Endothelial cell of umbilical vein (primary cell): ENCODE data around the gene ARMS2. TPM values are rescaled to one million over a fixed set of nuclear protein-coding genes. Genes with fewer than 3 reads are reported as not detected.
A peak's percentile ranks its signal among the peaks of the same experiment; 100 is the strongest.

ENCODE experiments used
- BruUV-seq: library from RNA; stranded (reverse); fragments of 400-500 nt; replicated peaks from 2 replicates; lab custom pipeline; 2021; lab: Mats Ljungman, UMichigan
- CTCF ChIA-PET: fragments of 300-600, 350-600 bp; sonication (Branson Sonifier 250); formaldehyde crosslinking; loops from one replicate; lab custom pipeline; 2021; ENCODE audit warnings: antibody characterized with exemption, inconsistent platforms; lab: Charles Lee
- POLR2A ChIA-PET: fragments of 300-600, 350-600 bp; sonication (Branson Sonifier 250); formaldehyde crosslinking; loops from one replicate; lab custom pipeline; 2021; ENCODE audit warnings: antibody characterized with exemption, inconsistent platforms; lab: Charles Lee
- DNase-seq: peaks from one replicate; pipeline ENCODE4 v3.0.0-alpha.2; 2011; ENCODE audit warnings: low read depth, low spot score
- FAIRE-seq: peaks from 2 replicates; lab custom pipeline; 2011; peaks lifted over from hg19 to GRCh38; lab: Jason Lieb, UNC
- H2AFZ ChIP-seq: 2 replicates; pipeline ENCODE4 v1.6.0; 2012; ENCODE audit warnings: low read depth, low read length, control low read depth, inconsistent platforms
- H3K27ac ChIP-seq: 2 replicates; pipeline ENCODE4 v1.5.1; 2011; ENCODE audit warnings: low read depth, mild to moderate bottlenecking, control low read depth, low read length, moderate library complexity; ENCODE audit not compliant: insufficient read depth
- H3K27me3 ChIP-seq, 2 experiments: 2 replicates each; pipeline versions ENCODE4 v1.6.0 to v1.6.1; 2011; ENCODE audit warnings: low read length in 2 of 2, mixed read lengths in 1 of 2; ENCODE audit not compliant: control insufficient read depth in 2 of 2, insufficient read depth in 2 of 2
- H3K36me3 ChIP-seq, 2 experiments: 2 replicates in 1 of 2; 3 replicates in 1 of 2; pipeline ENCODE4 v1.5.1; 2011; ENCODE audit warnings: low read length in 2 of 2, mild to moderate bottlenecking in 1 of 2, moderate library complexity in 1 of 2; ENCODE audit not compliant: control insufficient read depth in 2 of 2, insufficient read depth in 2 of 2; ENCODE audit errors: extremely low read depth in 1 of 2
- H3K4me1 ChIP-seq: 3 replicates; pipeline ENCODE4 v1.5.1; 2011; ENCODE audit warnings: mild to moderate bottlenecking, low read length; ENCODE audit not compliant: control insufficient read depth, insufficient read depth; ENCODE audit errors: extremely low read depth
- H3K4me2 ChIP-seq: 2 replicates; pipeline ENCODE4 v1.6.1; 2011; ENCODE audit warnings: low read length, control low read depth, mixed read lengths; ENCODE audit not compliant: insufficient read depth
- H3K4me3 ChIP-seq, 3 experiments: fragments of 200-600 bp in 1 of 3; sonication (generic), shearing (Covaris generic) in 1 of 3; replicated peaks in 1 of 3; 2 replicates each; pipeline ENCODE4 v1.5.1; 2011 to 2016; ENCODE audit warnings: control low read depth in 3 of 3, low read length in 3 of 3, mild to moderate bottlenecking in 2 of 3, inconsistent platforms in 1 of 3, low read depth in 1 of 3, moderate library complexity in 1 of 3; ENCODE audit not compliant: insufficient read depth in 1 of 3
- H3K79me2 ChIP-seq: 2 replicates; pipeline ENCODE4 v1.6.0; 2012; ENCODE audit warnings: low read length, inconsistent platforms; ENCODE audit not compliant: control insufficient read depth, insufficient read depth
- H3K9ac ChIP-seq: replicated peaks from 2 replicates; pipeline ENCODE3; 2011; ENCODE audit warnings: low read length, control low read depth; ENCODE audit not compliant: insufficient read depth; ENCODE audit errors: extremely low read depth
- H3K9me1 ChIP-seq: replicated peaks from 3 replicates; pipeline ENCODE4 v1.6.0; 2011; ENCODE audit warnings: mild to moderate bottlenecking, low read length; ENCODE audit not compliant: control insufficient read depth, insufficient read depth; ENCODE audit errors: extremely low read depth
- H3K9me3 ChIP-seq: replicated peaks from 2 replicates; pipeline ENCODE4 v1.5.1; 2012; ENCODE audit warnings: low read length, inconsistent platforms; ENCODE audit not compliant: control insufficient read depth, insufficient read depth
- H4K20me1 ChIP-seq: replicated peaks from 2 replicates; pipeline ENCODE3; 2011; ENCODE audit warnings: mild to moderate bottlenecking, low read length; ENCODE audit not compliant: control insufficient read depth, insufficient read depth; ENCODE audit errors: extremely low read depth
- CTCF ChIP-seq, 2 donors: IDR thresholded peaks; 1 replicate in 1 of 2; 2 replicates in 1 of 2; pipeline ENCODE4 v1.5.1; 2011; ENCODE audit warnings: low read length in 2 of 2, mild to moderate bottlenecking in 2 of 2, moderate library complexity in 2 of 2, control low read depth in 1 of 2, inconsistent platforms in 1 of 2, low read depth in 1 of 2; ENCODE audit not compliant: insufficient read depth in 1 of 2; ENCODE audit errors: extremely low read depth in 1 of 2
- EZH2 ChIP-seq: IDR thresholded peaks from 2 replicates; pipeline ENCODE4 v1.6.1; 2012; ENCODE audit warnings: borderline replicate concordance, low read depth, mild to moderate bottlenecking, moderate library complexity, low read length, inconsistent platforms; ENCODE audit not compliant: severe bottlenecking
- FOS ChIP-seq: IDR thresholded peaks from 2 replicates; pipeline ENCODE4 v1.6.1; 2011; ENCODE audit warnings: mild to moderate bottlenecking, low read length, moderate library complexity, borderline replicate concordance; ENCODE audit not compliant: insufficient read depth
- JUN ChIP-seq: IDR thresholded peaks from 2 replicates; pipeline ENCODE4 v1.6.1; 2011; ENCODE audit warnings: borderline replicate concordance, low read depth; ENCODE audit not compliant: insufficient read length, insufficient read depth
- MAX ChIP-seq: IDR thresholded peaks from 2 replicates; pipeline ENCODE4 v1.6.1; 2011; ENCODE audit not compliant: insufficient read depth, insufficient read length
- POLR2A ChIP-seq: IDR thresholded peaks from 2 replicates; pipeline ENCODE4 v1.6.1; 2012; ENCODE audit warnings: low read depth, mild to moderate bottlenecking, control low read depth, low read length
- dilution Hi-C: fragments of 300-500 bp; cut with MboI; formaldehyde crosslinking; loops from one replicate; pipeline ENCODE4 v1.15.0; 2019; ENCODE audit warnings: low sequenced_read_pairs; ENCODE audit not compliant: extremely low pct_ligation_motif_present
- intact Hi-C: fragments of 100-400 bp; cut with micrococcal nuclease; formaldehyde crosslinking; loops from one replicate; pipeline ENCODE4 v1.10.0; 2022
- polyA plus RNA-seq, 4 experiments: library from polyadenylated mRNA; depleted of rRNA in 3 of 4; stranded (reverse) in 3 of 4; unstranded in 1 of 4; fragments of >200 nt; gene quantifications; 2 replicates each; pipeline versions ENCODE4 v1.2.1 to v1.2.3, GENCODE V29; 2011 to 2012; ENCODE audit warnings: missing spikeins in 1 of 4
- total RNA-seq: library from RNA; stranded (reverse); gene quantifications from 2 replicates; pipeline ENCODE4 v1.2.3, GENCODE V29; 2021

Gene ARMS2
- total and polyA plus RNA-seq, 2 donors (not counting 3 experiments of a cell fraction or from before 2014, with no cell fraction given) = not detected

- FAIRE-seq (peak; percentile 4), DNase-seq (peak; percentile 64)
- Histone ChIP-seq H2AFZ (no peak overlapping the region), H3K4me2 (no peak overlapping the region), H3K4me1 (no peaks in the 10 kb centered on the region), H3K9me1 (no peaks in the 10 kb centered on the region), H3K36me3 (peaks cover under 1 to 9% of the 10 kb centered on the region in 2 experiments), H3K9me3 (no peaks in the 10 kb centered on the region), H3K9ac (no peak overlapping the region), H3K27ac (no peak overlapping the region), H4K20me1 (no peaks in the 10 kb centered on the region), H3K27me3 (no peaks in the 10 kb centered on the region), H3K4me3 (no peak overlapping the region), H3K79me2 (no peaks in the 10 kb centered on the region)
- TF ChIP-seq MAX (no peak), CTCF (IDR thresholded peaks at IDR 0.05; ENCODE audit: extremely low read depth in 1 of 2, insufficient read depth in 1 of 2, low read depth in 1 of 2, low read length in 2 of 2) (peak; percentile 8 to 23)
- ChIA-PET CTCF (interaction anchor here (0.6 to 4.3 kb wide), 54 partner anchors 10 to 293 kb away, joined by 3 to 191 read pairs (median 4); partner anchors contain the start of genes ARMS2, BTBD16 and PLEKHA1), POLR2A (no interaction called here)
- dilution Hi-C loops (loop anchor here (25.0 kb wide), 1 partner anchor 148 kb away; no protein-coding TSS in a partner anchor), intact Hi-C loops (loop anchor here (1.0 to 5.0 kb wide), 7 partner anchors 93 to 384 kb away; no protein-coding TSS in a partner anchor)
- BruUV-seq = no TSS peak
Measured at GRCh38 chr10:122435212-122435827, 19.1 kb upstream of the ARMS2 start.

GRCh38 chr10:122441961-122442360 is 12.5 kb upstream of the ARMS2 start:
- no TSS peak for BruUV-seq
- H3K9me1 ChIP-seq = no peaks in the 10 kb centered on the region
- no peak overlapping the region for H3K4me3 ChIP-seq
- ChIA-PET POLR2A (no interaction called here), CTCF (interaction anchor here (0.8 to 1.9 kb wide), 7 partner anchors 8 to 174 kb away, joined by 3 to 12 read pairs (median 6); no protein-coding TSS in a partner anchor)
- H4K20me1 ChIP-seq = no peaks in the 10 kb centered on the region
- H3K27ac ChIP-seq = no peak overlapping the region
- FAIRE-seq (peak; percentile 83), DNase-seq (peak; percentile 58)
- no peaks in the 10 kb centered on the region for H3K27me3 ChIP-seq
- H2AFZ ChIP-seq = peak overlapping the region; percentile 17
- H3K4me1 ChIP-seq = peaks cover 6% of the 10 kb centered on the region
- H3K36me3 ChIP-seq = peaks cover 0 to 2% of the 10 kb centered on the region in 2 experiments
- TF ChIP-seq FOS (peak; percentile 69), EZH2 (no peak), MAX (no peak), JUN (peak; percentile 40), POLR2A (no peak), CTCF (IDR thresholded peaks at IDR 0.05; ENCODE audit: extremely low read depth in 1 of 2, insufficient read depth in 1 of 2, low read depth in 1 of 2, low read length in 2 of 2) (no peak)
- no peaks in the 10 kb centered on the region for H3K79me2 ChIP-seq
- dilution Hi-C loops = loop anchor here (25.0 kb wide), 1 partner anchor 155 kb away; no protein-coding TSS in a partner anchor
- no peak overlapping the region for H3K4me2 ChIP-seq
- intact Hi-C loops = loop anchor here (2.0 kb wide), 1 partner anchor 123 kb away; no protein-coding TSS in a partner anchor
- H3K9me3 ChIP-seq = no peaks in the 10 kb centered on the region
- no peak overlapping the region for H3K9ac ChIP-seq
